Amygdala (tissue), 56 donors: Measurements from ENCODE around the gene GARNL3.

Experiments used
- DNase-seq, 56 donors: peaks; one replicate each; lab custom pipeline; 2025; lab: John Stamatoyannopoulos, UW

Gene GARNL3, protein sequence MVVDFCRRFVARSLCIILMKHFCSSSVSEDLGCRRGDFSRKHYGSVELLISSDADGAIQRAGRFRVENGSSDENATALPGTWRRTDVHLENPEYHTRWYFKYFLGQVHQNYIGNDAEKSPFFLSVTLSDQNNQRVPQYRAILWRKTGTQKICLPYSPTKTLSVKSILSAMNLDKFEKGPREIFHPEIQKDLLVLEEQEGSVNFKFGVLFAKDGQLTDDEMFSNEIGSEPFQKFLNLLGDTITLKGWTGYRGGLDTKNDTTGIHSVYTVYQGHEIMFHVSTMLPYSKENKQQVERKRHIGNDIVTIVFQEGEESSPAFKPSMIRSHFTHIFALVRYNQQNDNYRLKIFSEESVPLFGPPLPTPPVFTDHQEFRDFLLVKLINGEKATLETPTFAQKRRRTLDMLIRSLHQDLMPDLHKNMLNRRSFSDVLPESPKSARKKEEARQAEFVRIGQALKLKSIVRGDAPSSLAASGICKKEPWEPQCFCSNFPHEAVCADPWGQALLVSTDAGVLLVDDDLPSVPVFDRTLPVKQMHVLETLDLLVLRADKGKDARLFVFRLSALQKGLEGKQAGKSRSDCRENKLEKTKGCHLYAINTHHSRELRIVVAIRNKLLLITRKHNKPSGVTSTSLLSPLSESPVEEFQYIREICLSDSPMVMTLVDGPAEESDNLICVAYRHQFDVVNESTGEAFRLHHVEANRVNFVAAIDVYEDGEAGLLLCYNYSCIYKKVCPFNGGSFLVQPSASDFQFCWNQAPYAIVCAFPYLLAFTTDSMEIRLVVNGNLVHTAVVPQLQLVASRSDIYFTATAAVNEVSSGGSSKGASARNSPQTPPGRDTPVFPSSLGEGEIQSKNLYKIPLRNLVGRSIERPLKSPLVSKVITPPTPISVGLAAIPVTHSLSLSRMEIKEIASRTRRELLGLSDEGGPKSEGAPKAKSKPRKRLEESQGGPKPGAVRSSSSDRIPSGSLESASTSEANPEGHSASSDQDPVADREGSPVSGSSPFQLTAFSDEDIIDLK

DNA sequence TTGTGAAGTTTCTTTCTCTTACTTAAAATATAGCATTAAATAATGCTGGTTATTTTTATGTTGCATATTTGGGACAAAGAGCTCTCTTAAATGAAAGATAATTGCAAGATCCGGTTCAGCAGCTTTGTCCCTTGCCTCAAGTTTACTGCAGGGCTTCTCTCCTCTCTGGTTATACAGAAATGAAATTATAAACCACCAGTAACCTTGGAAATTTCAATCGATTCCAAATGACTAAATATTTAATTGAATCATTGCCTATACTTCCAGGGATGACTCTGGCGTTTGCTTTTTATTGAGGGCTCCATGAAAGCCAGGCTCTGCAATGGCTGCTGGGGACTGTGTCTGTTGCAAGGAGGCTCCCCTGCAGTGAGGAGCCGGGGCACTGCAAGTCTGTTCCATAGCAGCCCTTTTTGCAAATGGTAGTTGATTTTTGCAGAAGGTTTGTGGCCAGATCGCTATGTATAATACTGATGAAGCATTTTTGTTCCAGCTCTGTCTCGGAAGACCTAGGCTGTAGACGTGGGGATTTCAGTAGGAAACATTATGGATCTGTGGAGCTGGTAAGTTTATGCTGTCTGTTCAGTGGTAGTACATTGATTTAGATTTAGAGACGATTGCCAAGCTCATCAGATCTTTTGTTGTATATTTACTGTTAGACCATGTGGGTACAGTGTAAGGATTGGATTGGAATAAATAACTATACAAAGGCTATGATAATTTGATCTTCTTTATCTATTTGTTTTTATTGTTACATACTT is at the start of gene GARNL3:
Gene GARNL3, plus strand, starts transcription at position 313 of the 758 bp plus-strand sequence. Its CDS starts 104 bp downstream, at position 417.
- DNase-seq = peak in 16 of 56 donors; percentile 10 to 59 (median 24)

DNA sequence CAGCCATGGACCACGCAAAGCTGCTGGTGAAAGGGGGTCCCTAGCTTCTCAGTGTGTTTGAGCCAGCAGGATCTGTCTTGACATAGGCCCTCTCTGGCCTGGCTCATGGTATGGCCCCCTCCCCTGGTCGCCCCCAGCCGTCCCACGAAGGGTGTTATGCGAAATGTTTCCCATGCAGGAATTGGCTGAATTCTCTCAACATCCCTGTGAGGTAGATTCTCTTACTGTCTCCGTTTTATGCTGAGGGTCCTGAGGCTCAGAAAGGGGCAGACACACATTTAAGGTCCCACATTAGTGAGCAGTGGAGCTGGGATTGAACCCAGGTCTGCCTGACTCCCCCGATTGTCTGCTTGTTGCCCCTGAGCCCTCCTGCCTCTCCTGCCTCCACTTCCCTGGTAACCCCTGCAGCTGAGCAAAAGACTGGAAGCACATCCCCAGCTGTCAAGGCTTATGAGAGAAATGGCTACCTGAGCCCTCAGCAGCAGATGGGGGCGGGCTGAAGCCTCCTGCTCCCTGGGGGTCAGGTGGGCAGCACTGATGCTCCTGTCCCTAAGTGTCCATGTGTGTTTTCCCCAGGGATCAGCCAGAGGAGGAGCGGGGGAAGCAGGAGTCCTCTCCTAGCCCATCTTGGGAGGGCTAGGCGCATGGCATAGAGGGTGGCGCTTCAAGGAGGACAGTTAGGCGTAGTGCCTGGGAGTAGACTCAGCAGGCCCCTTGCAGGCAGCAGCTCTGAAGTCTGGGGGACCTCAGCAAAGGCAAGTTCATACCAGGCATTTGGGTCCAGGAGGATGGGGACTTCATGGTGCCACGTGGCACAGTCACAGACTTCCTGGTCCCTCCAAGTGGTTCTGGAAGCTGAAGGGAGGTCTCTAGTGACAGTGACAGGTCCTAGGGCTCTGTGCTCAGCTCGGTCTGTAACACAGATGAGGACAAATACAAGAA is 49.0 kb upstream of the GARNL3 start:
- DNase-seq = no peak

DNA sequence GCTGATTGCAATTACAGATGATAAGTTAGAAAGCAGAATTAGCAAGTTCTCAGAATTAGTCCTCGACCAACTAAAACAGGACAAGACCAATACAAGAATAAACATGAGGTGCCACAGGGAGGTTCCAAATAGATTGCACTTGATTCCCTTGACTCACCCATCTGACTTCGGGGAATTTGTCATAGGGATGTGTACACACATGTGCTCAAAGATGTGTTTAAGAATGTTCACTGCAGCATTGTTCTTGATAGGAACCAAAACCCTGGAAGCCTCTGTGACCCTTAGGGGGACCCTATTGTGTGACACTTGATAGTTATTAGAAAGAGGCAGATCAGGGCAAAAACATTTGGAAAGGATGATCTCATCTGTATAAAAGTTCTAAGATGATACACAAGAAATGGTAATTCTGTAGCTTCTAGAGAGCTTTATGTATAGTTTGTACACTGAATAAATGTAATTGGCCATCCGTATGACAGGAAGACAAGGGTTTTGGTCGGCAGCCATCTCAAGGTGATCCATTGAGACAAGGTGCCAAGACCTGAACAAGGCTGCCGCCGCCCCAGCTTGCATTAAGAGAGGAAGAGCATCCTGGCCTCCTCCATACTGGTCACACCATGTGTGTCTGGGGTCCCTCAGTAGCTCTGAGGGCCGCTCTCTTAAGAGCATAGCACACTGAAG is 48.2 kb upstream of the GARNL3 start:
- DNase-seq = no peak

DNA sequence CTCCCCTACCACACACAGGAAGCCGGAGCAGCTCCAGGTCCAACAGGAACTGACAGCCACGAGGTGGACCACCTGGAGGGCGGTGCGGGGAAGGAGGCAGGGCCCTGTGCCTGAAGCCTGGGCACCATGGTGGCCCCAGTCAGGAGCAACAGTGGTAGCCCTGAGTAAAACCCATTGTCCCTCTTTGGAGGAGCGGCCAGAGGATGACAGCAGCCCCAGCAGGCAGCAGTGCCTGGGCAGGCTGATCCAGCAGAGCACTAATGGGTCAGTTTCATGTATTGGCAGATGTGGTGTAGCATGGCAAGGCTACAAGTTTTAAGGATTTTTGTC is 47.7 kb upstream of the GARNL3 start:
- no peak for DNase-seq

DNA sequence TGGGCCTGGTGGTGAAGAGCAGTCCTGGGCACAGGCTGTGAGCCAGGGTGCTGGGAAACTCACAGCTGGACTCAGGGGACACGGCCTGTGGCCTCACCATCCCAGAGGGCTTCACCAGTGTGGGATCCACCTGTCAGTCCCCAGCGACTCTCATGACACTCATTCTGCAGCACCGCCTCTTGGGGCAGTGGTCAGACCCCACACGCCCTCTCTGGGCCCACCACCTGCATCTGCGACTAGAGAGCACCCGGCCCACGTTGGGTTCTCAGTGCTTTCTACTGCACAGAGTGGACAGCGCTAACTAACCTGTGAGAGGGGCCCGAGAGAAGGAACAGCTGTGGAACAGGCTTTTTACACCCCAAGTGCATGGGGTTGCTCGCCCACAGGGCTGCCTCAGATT is 45.8 kb upstream of the GARNL3 start:
- no peak for DNase-seq

DNA sequence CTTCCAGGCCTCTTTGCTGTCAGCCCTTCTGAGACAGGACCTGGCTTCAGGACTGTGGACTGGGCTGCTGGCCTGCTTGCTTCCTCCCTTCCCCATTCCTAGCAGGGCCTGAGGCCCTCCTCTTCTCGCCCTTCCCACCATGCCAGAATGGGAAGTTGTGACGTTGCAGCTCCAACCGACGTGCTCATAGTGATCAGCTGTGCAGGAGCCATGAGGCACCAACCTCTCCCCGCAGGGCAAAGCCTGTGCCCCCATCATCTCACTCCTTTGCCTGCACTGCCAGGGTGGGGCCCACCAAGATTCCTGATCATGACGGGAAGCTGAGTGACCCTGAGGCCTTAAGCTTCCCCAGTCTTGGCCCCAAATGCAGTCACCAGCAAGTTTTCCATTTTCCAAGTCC is 45.1 kb upstream of the GARNL3 start:
- DNase-seq = no peak

DNA sequence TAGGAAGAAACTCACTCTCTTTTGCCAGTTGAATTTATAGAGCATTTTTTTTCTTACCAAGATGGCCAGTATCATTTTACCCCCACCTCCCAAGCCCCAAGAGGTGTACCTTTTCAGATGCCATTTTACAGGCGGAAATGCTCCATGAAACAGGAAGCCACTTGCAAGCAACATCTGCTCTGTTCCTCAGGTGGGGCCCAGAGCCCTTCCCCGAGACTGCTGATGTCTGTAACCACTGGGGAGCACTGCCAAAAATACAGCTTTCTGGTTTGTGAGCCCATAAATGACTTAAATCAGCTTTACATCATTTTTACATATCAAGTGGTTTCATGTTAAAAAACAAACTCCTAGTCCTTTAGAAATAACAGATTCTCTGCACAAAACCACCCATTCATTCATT is 42.9 kb upstream of the GARNL3 start:
- no peak for DNase-seq

DNA sequence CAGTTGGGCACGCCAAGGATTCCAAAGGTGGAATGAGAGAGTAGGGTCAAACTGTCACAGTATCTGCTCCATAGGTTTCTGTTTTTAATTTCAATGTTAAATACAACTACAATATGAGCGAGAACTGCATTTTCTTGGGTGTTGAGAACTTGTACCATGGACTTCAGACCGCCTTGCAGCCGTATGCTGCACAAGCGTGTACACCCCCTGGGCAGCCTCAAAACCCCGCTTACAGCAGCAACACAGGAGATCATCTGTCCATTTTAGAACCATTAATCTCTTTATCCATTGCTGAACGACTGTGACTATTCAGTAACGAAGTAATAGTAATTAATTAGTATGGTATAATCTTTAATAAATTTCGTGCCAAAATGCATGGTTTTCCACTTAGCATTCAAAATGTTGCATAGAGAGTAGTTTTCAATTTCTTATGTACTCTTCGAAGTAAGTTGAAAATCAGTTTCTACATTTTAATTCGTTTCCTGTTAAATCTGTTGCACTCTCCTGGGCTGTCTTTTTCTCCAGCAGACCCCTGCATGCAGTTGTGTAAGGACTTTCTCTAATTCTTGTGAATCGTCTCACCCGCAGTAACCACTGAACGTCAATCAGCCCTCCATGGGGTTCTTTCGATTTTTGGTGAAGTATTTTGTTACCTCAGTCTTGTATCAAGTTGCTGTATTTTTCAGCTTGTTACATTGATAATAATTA is 42.0 kb upstream of the GARNL3 start:
- no peak for DNase-seq

DNA sequence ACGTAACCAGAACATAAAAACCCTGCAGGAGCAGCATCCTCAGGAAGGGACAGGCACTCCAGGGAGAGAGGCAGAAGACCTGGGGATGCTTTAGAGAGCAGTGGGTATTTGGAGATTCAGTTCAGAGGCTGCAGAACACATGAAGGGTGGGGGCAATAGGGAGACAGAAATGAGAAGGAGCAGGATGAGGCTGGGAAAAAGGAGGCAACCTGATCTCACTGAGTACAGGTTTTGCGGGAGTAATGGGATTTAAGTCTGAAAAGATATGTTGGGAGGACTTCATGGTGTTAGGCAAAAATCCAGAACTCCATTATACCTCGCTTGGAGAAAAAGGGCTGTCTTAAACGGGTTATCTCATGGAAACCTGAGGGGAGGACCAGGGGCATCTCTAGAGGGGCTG is 41.3 kb upstream of the GARNL3 start:
- no peak for DNase-seq

DNA sequence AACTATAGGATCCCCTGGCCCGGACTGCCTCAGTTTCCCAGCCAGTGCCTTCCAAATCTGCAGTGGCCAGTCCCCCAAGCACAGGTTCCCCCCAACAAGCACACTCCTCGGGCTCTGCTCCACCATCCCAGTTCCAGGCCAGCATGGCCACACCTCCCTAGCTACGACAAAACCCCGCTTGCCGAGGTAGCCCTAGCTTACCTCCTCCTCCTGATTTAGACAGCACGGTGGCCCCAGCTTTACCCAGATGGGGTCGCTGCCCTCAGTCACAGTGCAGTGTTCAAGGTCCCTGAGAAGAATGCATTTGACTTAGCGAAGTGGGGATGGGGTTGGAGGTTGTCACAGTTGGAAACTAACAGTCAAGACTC is 40.8 kb upstream of the GARNL3 start:
- DNase-seq = peak in 2 of 56 donors; percentile 47 to 52

DNA sequence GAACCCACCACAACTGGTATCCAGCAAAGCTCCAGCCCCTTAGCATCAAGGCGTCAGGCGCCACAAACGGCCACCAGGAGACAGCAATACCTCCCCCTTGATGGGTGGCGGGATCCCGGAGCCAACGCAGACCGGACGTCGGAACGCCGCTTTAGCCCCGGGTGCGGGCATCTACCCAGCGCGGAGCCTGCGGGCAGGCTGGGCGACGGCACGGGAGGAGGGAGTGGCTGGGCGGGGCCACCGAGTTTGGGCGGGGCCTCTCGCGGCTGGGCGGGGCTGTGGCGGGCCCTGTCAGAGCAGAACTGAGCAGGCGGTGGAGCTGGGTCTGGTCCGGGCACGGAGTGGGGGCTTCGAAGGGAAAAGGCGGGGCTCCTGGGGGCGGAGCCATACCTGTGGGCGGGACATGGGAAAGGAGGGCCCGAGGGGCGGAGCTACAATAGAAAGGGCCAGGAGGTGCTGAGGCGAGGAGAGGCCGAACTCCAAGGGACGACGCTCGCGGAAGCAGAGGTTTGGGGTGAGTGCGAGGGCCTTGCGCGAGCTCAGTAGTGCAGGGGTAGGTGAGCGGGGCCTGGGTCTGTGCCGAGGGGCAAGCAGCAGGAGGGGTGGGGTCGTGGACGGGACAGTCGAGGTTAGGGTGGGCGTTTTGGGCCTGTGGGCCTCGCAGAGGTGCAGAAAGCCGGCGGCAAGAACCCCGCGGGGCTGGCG is 40.2 kb upstream of the GARNL3 start:
- peak in 53 of 56 donors; percentile 44 to 94 (median 81) for DNase-seq

DNA sequence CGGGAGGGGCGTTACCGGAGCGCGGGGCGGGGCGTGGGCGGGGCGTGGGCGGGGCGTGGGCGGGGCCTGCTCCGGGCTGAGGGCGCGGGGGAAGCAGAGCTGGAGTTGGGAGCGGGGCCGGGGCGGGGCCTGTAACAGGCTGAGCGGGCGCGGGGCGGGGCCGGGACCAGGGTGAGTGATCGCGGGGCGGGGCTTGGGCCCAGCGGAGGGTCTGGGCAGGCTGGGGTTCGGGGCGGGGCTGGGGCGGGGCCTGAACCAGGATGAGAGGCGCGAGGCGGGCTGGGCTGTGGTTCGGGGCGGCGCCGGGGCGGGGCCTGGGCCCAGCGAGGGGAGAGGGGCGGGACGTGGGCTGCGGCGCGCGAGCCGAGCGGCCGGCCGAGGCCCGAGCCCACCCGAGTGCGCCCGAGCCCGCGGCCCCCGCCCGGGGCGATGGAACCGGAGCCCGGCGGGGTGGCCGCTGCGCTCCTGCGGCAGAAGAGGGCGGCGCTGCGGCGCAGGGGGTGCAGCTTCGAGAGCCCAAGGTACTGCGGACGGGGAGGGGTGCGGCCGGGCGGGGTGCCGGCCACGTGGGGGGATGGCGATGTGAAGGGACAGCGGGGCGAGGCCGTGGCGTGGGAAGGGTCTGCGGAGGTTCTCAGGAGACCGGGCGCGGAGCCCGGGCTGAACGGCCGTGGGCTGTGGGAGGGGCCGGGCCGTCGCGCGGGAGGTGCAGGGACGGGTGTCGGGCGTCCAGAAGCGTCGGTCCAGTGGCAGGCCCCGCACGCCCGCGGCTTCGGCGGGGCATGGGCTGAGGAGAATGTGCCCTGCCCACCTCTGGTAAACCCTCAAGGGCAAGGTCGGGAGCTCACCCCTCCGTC is 39.5 kb upstream of the GARNL3 start:
- DNase-seq = peak; percentile 58 to 99 (median 96)

DNA sequence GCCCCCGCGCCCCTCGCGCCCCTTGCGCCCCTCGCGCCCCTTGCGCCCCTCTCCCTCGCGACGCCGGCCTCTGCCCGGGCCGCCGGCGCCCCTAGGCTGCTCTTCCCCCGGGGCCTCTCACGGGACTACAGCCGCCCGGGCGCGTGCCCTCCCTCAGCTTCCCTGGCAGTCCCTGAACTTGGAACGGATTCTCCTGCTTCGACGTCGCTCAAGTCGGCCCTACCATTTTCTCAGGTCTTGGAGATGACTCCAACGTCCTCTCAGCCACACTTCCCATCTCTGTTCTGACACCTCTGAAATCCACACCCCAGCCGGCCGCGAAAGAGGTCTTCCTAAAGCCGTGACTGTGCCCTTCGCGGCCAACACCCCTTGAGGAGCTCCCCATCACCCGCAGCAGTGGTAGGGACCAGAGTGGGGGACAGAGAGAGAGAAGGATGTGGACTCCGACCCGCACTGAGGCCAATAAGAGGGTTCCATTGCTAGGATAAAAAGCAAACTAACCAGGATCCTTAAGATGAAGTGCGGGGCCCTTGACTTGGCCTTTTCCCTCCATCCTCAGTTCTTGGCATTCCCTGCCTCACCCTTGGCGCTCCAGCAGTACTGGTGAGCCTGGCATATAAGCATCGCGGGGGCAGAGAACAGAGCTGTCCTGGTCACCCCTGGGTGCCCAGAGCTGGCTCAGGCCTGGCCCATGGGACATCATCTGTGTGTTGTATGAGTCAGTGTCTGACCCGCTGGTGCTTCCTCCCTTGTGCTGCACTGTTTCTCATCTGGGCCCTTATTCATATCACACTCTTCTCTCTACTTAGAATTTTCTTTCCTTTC is 38.6 kb upstream of the GARNL3 start:
- DNase-seq = peak in 13 of 56 donors; percentile 16 to 42 (median 32)

DNA sequence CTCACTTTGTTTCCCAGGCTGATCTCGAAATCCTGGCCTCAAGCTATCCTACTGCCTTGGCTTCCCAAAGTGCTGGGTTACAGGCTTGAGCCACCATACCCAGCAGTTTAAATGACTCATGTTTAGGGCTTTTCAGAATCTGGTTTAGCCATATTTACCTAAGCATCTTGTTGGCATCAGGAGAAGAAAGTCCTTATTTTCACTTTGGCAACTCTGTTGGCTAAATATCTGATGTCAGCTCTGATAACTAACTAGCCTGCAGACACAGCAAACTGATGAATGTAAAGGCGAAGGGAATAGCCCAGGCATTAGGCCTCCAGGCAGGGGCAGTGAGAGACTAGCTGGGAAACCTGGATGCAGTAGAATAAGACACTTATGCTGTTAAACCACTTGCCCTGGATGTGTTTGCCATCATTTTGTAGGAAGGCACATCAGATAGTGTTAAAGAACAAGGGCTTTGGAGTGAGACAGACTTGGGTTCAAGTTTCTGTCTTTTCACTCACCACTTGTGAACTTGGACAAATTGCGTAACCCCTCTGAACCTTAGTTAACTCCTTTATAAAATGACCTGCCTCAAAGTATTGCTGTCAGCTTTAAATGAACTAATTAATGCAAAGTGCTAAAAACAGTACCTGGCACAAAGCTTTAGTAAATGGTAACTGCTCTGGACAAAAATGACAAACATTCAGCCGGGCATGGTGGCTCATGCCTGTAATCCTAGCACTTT is 34.7 kb upstream of the GARNL3 start:
- no peak for DNase-seq

DNA sequence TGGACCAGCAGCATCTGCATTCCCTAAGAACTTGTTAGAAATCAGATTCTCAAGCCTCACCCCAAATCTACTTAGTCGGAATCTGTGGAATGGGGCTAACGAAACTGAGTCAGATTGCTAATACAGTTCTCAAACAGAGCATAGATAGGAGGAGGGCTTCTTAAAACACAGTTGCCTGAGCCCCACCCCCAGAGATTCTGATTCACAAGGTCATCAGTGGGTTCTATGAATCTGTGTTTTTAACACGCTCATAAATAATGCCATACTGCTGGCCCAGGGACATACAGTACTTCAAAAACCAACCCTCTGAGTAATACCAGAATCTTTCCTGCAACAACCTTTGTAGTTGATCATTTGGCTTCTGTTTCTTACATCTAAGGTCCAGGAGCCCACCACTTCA is 32.9 kb upstream of the GARNL3 start:
- DNase-seq = no peak
